Activated CD4-positive, alpha-beta T cell treated with anti-CD3 and anti-CD28 coated beads, Interleukin-10, Interleukin-2, amounts not matched to agents 100 ng/mL and 50 ng/mL, durations not matched to agents 16 hours and 8 hours (primary cell): ENCODE data around the gene BORCS6.
"Not testable (repeated sequence)": the region's sequence is repeated elsewhere in the genome, so short reads cannot be mapped to it uniquely, and the experiment has no call there.

Experiments used
- DNase-seq: peaks from one replicate; pipeline ENCODE4 v3.0.0-alpha.2; 2020

The BORCS6 gene

GRCh38 chr17:8189711-8190477 lies at the start of gene BORCS6:
Gene BORCS6 (minus strand): TSS chr17:8190180. CDS start chr17:8190140, 40 bp downstream.
- DNase-seq: peak; percentile 99

- no peak for DNase-seq
Measured at GRCh38 chr17:8237886-8238285, 47.9 kb upstream of the BORCS6 start.

DNA sequence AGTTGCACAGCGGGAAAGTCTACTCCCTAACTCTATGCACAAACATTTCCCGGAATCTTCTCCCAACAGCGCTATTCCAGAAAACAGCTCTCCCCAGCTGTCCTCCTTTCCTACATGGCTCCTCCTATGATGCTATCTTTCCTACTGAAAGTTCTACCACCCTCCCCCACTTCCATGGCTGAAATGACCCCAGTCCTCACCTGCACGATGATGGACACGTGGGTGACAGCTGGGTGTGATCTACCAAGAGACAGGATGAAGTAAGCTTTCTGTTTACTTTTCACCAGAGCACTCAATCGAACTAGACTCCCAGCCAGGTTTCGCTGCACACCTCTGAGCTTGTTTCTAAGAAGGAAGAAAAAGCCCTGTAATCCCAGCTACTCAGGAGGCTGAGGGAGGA lies 47.2 kb upstream of the BORCS6 start:
- DNase-seq: no peak

- no peak for DNase-seq
Measured at GRCh38 chr17:8235676-8236075, 45.7 kb upstream of the BORCS6 start.

DNA sequence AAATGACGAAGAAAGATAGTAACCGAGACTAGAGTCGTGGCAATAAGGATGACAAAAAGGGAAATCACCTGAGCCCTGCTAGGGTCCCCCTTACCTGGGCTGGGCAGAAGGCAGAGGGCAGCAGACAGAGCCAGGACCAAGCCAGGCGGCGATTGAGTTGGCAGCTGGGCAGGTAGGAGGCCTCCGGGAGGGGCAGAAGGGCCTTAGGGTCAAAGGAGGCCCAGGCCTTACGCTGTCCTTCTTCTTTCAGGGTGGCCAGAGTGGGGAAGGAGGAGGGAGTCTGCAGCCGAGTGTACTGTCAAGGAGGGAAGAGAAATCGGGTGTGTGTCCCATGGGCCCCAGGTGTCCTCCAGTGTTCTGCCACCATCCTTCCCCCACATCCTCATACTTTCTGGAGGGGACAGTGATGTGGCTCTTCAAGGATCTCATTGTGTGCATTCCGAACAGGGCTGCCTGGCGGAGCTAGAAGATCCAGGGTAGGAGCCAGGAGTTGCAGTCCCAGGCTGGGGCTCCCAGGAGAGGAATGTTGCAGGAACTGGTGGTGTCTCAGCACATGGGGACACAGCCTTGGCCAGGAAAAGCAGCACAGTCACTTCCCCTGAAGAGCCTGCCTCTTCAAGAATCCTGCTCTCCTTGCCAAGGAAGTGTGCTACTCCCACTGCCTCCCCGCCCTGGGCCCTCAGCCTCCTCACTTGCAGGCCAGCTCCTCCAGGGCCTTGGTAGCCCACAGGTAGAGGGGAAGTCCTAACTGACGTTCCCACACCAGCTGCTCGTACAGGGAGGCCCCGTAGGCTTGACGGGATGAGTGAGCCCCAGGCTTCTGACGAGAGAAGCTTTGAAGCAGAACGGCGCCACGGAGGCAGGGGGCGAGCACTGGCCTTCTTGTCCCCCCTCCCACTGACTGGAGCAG lies 44.6 kb upstream of the BORCS6 start:
- DNase-seq: no peak

DNA sequence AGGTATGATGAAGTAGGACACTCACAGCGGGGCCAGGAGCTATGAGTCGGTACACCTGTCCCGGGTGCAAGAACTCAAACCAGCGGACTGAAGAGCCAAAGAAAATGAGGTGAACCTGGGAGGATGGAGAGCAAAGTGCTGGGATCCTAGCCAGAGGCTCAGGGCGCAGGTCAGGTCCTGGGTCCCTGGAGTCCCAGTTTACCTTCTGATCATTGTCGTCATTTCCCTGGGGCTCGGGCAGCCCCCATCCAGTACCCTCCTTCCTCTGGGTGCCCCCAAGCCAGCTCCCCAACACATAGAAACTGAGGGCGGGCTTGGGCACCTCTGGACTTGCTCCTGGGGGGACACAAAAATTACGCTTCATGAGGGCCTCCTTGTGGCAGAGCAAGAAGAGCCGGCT lies 41.7 kb upstream of the BORCS6 start:
- no peak for DNase-seq

DNA sequence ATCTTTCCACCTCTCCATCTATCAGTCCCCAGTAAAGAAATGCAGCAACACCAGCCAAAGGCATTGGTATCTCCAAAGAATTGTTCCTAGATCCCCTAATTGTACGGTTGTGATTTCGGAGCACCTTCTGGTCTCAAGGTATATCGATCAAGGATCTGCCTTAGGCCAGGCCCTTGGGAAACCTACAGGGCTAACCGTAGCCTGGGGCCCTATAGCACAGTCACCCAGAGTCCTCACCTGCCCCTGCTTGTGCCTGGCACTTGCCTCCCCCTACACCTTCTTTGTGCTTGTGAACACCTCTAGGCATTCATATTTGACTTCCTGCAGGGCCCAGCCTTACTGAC lies 37.2 kb upstream of the BORCS6 start:
- no peak for DNase-seq

GRCh38 chr17:8226536-8227237 lies 36.7 kb upstream of the BORCS6 start:
- DNase-seq: peak; percentile 83

DNA sequence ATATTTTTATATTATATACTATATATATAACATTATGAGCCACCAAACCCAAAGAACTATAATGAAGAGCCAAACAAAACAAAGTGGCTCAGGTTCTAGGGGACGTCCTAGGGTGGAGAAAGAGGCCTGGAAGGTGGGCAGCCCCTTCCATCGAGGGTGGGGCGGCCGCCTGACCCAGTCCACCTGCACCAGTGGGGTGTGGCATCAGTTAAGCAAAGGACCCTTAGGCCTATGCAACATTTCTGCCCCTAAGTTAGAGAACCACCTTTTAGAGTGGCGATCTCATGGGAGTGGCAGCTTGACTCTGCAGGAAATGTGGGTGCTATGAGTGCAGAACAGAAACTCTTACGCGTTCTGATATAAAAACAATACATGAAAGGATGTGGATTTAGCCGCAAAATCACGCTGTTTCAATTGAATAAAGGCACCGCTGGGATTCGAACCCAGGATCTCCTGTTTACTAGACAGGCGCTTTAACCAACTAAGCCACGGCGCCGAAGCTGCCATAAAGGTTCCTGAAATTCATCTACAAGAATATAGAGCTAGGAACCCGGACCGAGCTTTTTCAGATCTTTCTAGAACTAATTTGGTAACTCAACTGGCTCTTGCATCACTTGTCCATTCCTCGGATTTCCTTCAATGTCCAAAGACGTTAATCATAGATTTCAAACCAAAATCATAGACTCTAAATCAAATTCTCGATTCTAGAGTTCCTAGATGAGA lies 36.0 kb upstream of the BORCS6 start:
- DNase-seq: peak; percentile 92

- no peak for DNase-seq
Measured at GRCh38 chr17:8224891-8225812, 35.2 kb upstream of the BORCS6 start.

- DNase-seq: peak; percentile 73
Measured at GRCh38 chr17:8223356-8224126, 33.6 kb upstream of the BORCS6 start.

DNA sequence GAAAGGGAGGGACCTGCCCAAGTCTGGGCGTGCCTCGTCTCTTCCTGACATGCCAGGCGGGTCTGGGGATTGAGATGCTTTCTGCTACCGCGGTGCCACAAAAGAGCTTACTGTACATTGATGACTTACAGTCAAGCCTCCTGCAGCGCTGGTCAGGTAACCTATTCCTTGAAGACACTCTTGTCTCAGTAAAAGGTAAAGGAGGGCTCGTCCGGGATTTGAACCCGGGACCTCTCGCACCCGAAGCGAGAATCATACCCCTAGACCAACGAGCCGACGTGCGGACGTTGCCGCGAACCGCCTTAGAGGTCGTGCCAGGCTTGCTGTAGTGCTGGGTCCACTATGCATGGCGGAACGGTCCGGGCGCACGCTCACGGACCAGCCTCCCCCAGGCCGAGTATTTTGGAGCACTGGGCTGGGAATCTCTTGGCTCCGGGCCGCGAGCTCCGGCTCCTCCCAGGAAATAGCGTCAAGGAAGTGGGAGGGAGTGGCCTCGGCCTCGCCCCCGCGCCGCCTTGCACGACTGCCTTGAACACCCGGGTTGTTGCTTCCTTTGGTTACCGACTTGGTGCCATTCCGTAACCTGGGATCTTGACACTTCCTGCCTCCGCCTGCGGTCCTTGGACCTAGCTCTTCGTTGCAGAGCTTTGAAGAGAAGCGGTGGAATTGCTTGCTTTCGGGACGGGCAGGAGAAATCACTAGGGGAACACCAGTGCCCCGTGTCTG lies 32.8 kb upstream of the BORCS6 start:
- peak; percentile 95 for DNase-seq

GRCh38 chr17:8222380-8222629 lies 32.3 kb upstream of the BORCS6 start:
- no peak for DNase-seq

GRCh38 chr17:8221663-8222379 lies 31.8 kb upstream of the BORCS6 start:
- peak; percentile 91 for DNase-seq

- peak; percentile 94 for DNase-seq
Measured at GRCh38 chr17:8220783-8221662, 31.0 kb upstream of the BORCS6 start.

GRCh38 chr17:8214000-8214399 lies 24.0 kb upstream of the BORCS6 start:
- not testable (repeated sequence) for DNase-seq

DNA sequence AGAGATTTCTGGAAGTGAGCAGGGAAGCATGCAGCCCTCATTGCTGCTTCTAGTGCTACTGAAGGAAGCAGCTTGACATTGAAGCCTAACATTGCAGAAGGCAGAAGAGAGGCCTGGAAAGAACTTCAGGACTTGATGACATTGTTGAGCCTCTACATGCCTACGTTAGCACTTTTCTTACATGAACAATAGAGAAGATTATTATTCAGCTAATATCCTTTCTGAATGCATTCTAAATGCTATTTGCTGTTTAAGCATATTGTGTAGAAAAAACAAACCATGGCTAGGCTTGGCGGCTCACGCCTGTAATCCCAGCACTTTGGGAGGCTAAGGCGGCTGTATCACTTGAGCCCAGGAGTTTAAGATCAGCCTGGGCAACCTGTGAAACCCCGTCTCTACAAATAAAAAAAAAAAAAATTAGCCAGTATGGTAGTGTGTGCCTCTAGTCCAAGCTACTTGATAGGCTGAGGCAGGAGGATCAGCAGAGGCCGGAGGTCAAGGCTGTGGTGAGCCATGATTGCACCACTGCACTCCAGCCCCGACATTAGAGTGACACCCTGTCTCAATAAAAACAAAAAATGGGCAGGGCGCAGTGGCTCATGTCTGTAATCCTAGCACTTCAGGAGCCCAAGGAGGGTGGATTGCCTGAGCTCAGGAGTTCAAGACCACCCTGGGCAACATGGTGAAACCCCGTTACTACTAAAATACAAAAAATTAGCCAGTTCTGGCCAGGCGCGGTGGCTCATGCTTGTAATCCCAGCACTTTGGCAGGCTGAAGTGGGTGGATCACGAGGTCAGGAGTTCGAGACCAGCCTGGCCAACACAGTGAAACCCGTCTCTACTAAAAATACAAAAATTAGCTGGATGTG lies 22.6 kb upstream of the BORCS6 start:
- no peak for DNase-seq
